A549 (cell line): ENCODE data around the gene KCNA5. TPM values are rescaled to one million over a fixed set of nuclear protein-coding genes. Genes with fewer than 3 reads are reported as not detected.

Source experiments
- ATAC-seq, 2 experiments: fragments of 200-7000 bp in 1 of 2; fragments of >200 bp in 1 of 2; cut with Nextera tagmentation in 1 of 2; cut with Tn5 transposase in 1 of 2; 3 replicates each; pipeline versions ENCODE4 v1.8.0 to v1.9.1; 2018 to 2020; ENCODE audit warnings: mild to moderate bottlenecking in 1 of 2, moderate library complexity in 1 of 2
- CTCF ChIA-PET: fragments of 300-600 bp; sonication (Branson Sonifier 250); formaldehyde crosslinking; extraction: SDS; loops from one replicate; lab custom pipeline; 2021; ENCODE audit warnings: antibody characterized with exemption, inconsistent platforms; lab: Yijun Ruan, JAX
- POLR2A ChIA-PET: fragments of 350-600 bp; formaldehyde crosslinking; extraction: SDS; loops from one replicate; lab custom pipeline; 2021; ENCODE audit warnings: antibody characterized with exemption, inconsistent platforms; lab: Yijun Ruan, JAX
- DNase-seq, 2 experiments: peaks; one replicate each; pipeline versions ENCODE4 v3.0.0 to v3.0.0-alpha.2; 2011 to 2016; ENCODE audit warnings: low read depth in 1 of 2, low spot score in 1 of 2
- FAIRE-seq: peaks from 2 replicates; lab custom pipeline; 2011; peaks lifted over from hg19 to GRCh38; lab: Jason Lieb, UNC
- H3K27ac ChIP-seq, 2 experiments: fragments of >200 bp; sonication (Bioruptor Twin); formaldehyde crosslinking; 3 replicates each; pipeline ENCODE4 v1.5.1; 2016 to 2017
- H3K4me1 ChIP-seq: fragments of >200 bp; sonication (Bioruptor Twin); formaldehyde crosslinking; 3 replicates; pipeline ENCODE4 v1.6.1; 2016
- H3K4me2 ChIP-seq: fragments of >200 bp; sonication (Bioruptor Twin); formaldehyde crosslinking; 3 replicates; pipeline ENCODE4 v1.6.1; 2016
- H3K4me3 ChIP-seq: fragments of >200 bp; sonication (Bioruptor Twin); formaldehyde crosslinking; 3 replicates; pipeline ENCODE4 v1.5.1; 2016
- H3K9me3 ChIP-seq: fragments of >200 bp; sonication (Bioruptor Twin); formaldehyde crosslinking; 3 replicates; pipeline ENCODE4 v1.6.1; 2016
- CHD4 ChIP-seq: fragments of 200-600 bp; sonication (generic); IDR thresholded peaks from 2 replicates; pipeline ENCODE4 v1.6.1; 2016; ENCODE audit warnings: antibody characterized with exemption, mild to moderate bottlenecking, borderline replicate concordance
- EHMT2 ChIP-seq: fragments of 200-600 bp; sonication (generic); IDR thresholded peaks from 2 replicates; pipeline ENCODE4 v1.6.1; 2016; ENCODE audit warnings: antibody characterized with exemption, low read depth, mild to moderate bottlenecking, moderate library complexity
- FOSB ChIP-seq: fragments of 250-450 bp; sonication (Bioruptor Pico); IDR thresholded peaks from 2 replicates; pipeline ENCODE4 v1.5.0; 2020; ENCODE audit warnings: mild to moderate bottlenecking, moderate library complexity
- HDAC2 ChIP-seq: fragments of 200-600 bp; sonication (generic); IDR thresholded peaks from 2 replicates; pipeline ENCODE4 v1.6.1; 2016
- JUN ChIP-seq, 2 experiments: fragments of >200 bp; sonication (Bioruptor Twin); formaldehyde crosslinking; IDR thresholded peaks; 2 replicates in 1 of 2; 3 replicates in 1 of 2; pipeline ENCODE4 v1.6.1; 2016 to 2017
- JUNB ChIP-seq: fragments of >200 bp; sonication (Bioruptor Twin); formaldehyde crosslinking; IDR thresholded peaks from 2 replicates; pipeline ENCODE4 v1.6.1; 2016
- KDM1A ChIP-seq: fragments of 200-600 bp; sonication (generic); IDR thresholded peaks from 2 replicates; pipeline ENCODE4 v1.6.1; 2016; ENCODE audit warnings: low read depth, mild to moderate bottlenecking
- MAZ ChIP-seq: fragments of 150-350 bp; IDR thresholded peaks from 2 replicates; pipeline ENCODE4 v1.6.1; 2014; ENCODE audit warnings: antibody characterized with exemption, low read depth, low read length, borderline replicate concordance
- MYC ChIP-seq: IDR thresholded peaks from 2 replicates; pipeline ENCODE4 v1.6.1; 2012; ENCODE audit warnings: mild to moderate bottlenecking, inconsistent platforms, low read length, improper control_type of control experiment, borderline replicate concordance
- NFE2L2 ChIP-seq: fragments of 150-350 bp; conservative IDR thresholded peaks from 2 replicates; pipeline ENCODE4 v1.6.1; 2014; ENCODE audit warnings: low read length
- NPAS2 ChIP-seq: fragments of 250-450 bp; sonication (Bioruptor Pico); IDR thresholded peaks from 2 replicates; pipeline ENCODE4 v1.8.0; 2022; ENCODE audit warnings: mild to moderate bottlenecking, moderate library complexity, borderline replicate concordance
- POLR2A ChIP-seq: IDR thresholded peaks from 2 replicates; pipeline ENCODE4 v1.6.1; 2012; ENCODE audit warnings: mild to moderate bottlenecking, low read length
- POLR2AphosphoS2 ChIP-seq: conservative IDR thresholded peaks from 2 replicates; pipeline ENCODE4 v1.6.1; 2012; ENCODE audit warnings: low read length, improper control_type of control experiment, inconsistent platforms
- RARB ChIP-seq: fragments of 250-450 bp; sonication (Bioruptor Pico); IDR thresholded peaks from 2 replicates; pipeline ENCODE4 v1.8.0; 2021; ENCODE audit warnings: mild to moderate bottlenecking, moderate library complexity
- RFX5 ChIP-seq: fragments of 450-650 bp; IDR thresholded peaks from 2 replicates; pipeline ENCODE4 v1.7.1; 2014; ENCODE audit warnings: antibody characterized with exemption, mild to moderate bottlenecking, moderate library complexity
- RNF2 ChIP-seq: fragments of 200-600 bp; sonication (generic); IDR thresholded peaks from 2 replicates; pipeline ENCODE4 v1.6.1; 2016; ENCODE audit warnings: low read depth, mild to moderate bottlenecking, antibody characterized with exemption, moderate library complexity, borderline replicate concordance
- SREBF2 ChIP-seq: fragments of 450-650 bp; IDR thresholded peaks from 2 replicates; pipeline ENCODE4 v1.6.1; 2014; ENCODE audit warnings: mild to moderate bottlenecking, moderate library complexity
- ZFP36 ChIP-seq: fragments of 450-650 bp; IDR thresholded peaks from 2 replicates; pipeline ENCODE4 v1.6.1; 2014; ENCODE audit warnings: borderline replicate concordance; ENCODE audit not compliant: partially characterized antibody
- ZNF302 ChIP-seq: fragments of 250-450 bp; sonication (Bioruptor Pico); IDR thresholded peaks from 2 replicates; pipeline ENCODE4 v1.9.0; 2021; ENCODE audit warnings: inconsistent platforms, mild to moderate bottlenecking, moderate library complexity
- ZSCAN20 ChIP-seq: fragments of 250-450 bp; sonication (Bioruptor Pico); IDR thresholded peaks from 2 replicates; pipeline ENCODE4 v1.8.0; 2022; ENCODE audit warnings: mild to moderate bottlenecking, moderate library complexity
- WGBS: methylation state at CpG from one replicate; pipeline ENCODE4 v1.1.6; 2017; ENCODE audit errors: missing lambda C conversion rate; 5-methylcytosine and 5-hydroxymethylcytosine counted together
- polyA minus RNA-seq: library from RNA; depleted of rRNA, polyadenylated mRNA; stranded (reverse); fragments of >200 nt; gene quantifications from 2 replicates; pipeline ENCODE4 v1.2.3, GENCODE V29; 2011; rRNA and poly(A)+ RNA removed
- polyA plus RNA-seq, 4 experiments: library from polyadenylated mRNA; depleted of rRNA in 3 of 4; stranded (reverse); fragments of >200 nt; fragmentation: RNase III in 1 of 4; extraction: RNeasy Plus Mini Kit Qiagen cat#74134 plus additional on column Dnase treatment in 1 of 4; gene quantifications; 2 replicates in 3 of 4; 3 replicates in 1 of 4; pipeline ENCODE4 v1.2.3, GENCODE V29; 2011 to 2017
- TF ChIP-seq, protein P1 (sequence below): fragments of >200 bp; sonication (Bioruptor Twin); formaldehyde crosslinking; IDR thresholded peaks from 3 replicates; pipeline ENCODE4 v1.6.1; 2016
- TF ChIP-seq, protein P2 (sequence below): fragments of 450-650 bp; IDR thresholded peaks from 2 replicates; pipeline ENCODE4 v1.6.1; 2014; ENCODE audit warnings: antibody characterized with exemption
- TF ChIP-seq, protein P3 (sequence below): fragments of 250-450 bp; sonication (Bioruptor Pico); IDR thresholded peaks from 2 replicates; pipeline ENCODE4 v1.5.0; 2020; ENCODE audit warnings: low read depth, mild to moderate bottlenecking, moderate library complexity
- TF ChIP-seq, protein P4 (sequence below): fragments of 150-350 bp; IDR thresholded peaks from 2 replicates; pipeline ENCODE4 v1.6.1; 2014; ENCODE audit warnings: low read depth, mild to moderate bottlenecking, low read length

The KCNA5 gene
- polyA plus RNA-seq (2011; rRNA removed): not detected in 2 replicates
- polyA plus RNA-seq (2012; cell fraction: cytosol; rRNA removed): not detected in 2 replicates
- polyA plus RNA-seq (2012; cell fraction: nucleus; rRNA removed): not detected in 2 replicates
- not detected in 3 replicates for polyA plus RNA-seq (2017; fragmentation: RNase III; extraction: RNeasy Plus Mini Kit Qiagen cat#74134 plus additional on column Dnase treatment)
- not detected in 2 replicates for polyA minus RNA-seq

DNA sequence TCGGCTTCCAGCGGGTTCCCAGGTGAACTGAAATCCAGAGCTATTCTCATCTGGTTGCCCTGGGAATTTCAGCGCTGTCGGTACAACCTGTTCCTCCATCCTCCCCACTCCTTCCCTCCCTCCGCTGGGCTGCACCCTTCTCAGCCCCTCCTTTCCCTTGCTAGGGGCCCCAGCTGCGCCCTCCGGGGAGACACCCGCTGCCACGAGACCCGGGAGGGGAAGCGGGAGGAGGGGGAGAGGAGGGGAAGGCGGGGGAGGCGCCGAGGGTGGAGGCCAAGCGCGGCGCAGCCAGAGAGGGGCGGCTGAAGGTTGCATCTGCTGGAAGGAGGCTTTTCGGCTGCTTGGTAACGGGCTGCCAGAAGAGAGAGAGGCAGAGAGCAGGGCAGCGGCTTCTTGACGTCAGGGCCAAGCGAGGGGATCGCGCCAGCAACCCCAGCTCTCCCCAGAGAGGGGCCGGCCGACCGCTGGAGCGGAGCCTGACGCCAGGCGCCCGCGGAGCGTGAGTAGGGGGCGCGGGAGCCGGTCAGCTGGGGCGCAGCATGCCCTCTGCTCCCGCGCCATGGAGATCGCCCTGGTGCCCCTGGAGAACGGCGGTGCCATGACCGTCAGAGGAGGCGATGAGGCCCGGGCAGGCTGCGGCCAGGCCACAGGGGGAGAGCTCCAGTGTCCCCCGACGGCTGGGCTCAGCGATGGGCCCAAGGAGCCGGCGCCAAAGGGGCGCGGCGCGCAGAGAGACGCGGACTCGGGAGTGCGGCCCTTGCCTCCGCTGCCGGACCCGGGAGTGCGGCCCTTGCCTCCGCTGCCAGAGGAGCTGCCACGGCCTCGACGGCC is at the start of gene KCNA5:
Gene KCNA5, plus strand, starts transcription at position 291 of the 831 bp plus-strand sequence. Its CDS starts 269 bp downstream, at position 560.
- no peak within 1 kb of the TSS for H3K4me2 ChIP-seq
- no peaks in the 10 kb centered on the region for H3K4me1 ChIP-seq
- ATAC-seq (no peak; a peak in 1 of 6 replicates), DNase-seq (no peak)
- POLR2A ChIA-PET: no interaction called here
- 45% methylated on average over 60 of the region's 68 CpGs for WGBS
- no peaks in the 10 kb centered on the region for H3K9me3 ChIP-seq
- TF ChIP-seq RNF2: no peak
- no peak for TF ChIP-seq POLR2AphosphoS2
- TF ChIP-seq ZNF302: no peak
- TF ChIP-seq ZFP36: no peak
- no peak for TF ChIP-seq SREBF2
- TF ChIP-seq, protein P1, sequence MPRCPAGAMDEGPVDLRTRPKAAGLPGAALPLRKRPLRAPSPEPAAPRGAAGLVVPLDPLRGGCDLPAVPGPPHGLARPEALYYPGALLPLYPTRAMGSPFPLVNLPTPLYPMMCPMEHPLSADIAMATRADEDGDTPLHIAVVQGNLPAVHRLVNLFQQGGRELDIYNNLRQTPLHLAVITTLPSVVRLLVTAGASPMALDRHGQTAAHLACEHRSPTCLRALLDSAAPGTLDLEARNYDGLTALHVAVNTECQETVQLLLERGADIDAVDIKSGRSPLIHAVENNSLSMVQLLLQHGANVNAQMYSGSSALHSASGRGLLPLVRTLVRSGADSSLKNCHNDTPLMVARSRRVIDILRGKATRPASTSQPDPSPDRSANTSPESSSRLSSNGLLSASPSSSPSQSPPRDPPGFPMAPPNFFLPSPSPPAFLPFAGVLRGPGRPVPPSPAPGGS: no peak
- TF ChIP-seq, all 56 proteins: peak for 0
- CTCF ChIA-PET: no interaction called here
- Histone ChIP-seq H3K4me3 (no peak within 1 kb of the TSS), H3K27ac (no peak within 1 kb of the TSS)
- FAIRE-seq: no peak

DNA sequence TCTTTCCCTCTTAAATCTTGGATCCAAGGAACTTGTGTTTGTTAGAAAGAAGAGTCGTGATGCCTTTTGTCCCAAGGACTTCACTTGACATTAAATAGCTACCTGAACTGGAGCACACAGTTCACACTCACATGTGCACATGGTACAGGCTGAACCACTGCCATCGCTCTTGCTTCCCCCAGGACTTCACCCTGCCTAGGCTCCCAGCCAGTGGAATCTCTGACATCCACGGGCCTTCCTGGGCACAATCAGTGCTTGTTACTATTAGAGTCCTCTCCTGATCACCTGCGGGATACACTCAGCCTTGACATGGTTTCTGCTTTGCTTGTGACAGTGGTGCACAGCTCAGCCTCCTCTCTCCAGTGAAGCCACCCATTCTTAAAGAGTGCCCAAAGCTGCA is 49.1 kb upstream of the KCNA5 start:
- POLR2A ChIA-PET: no interaction called here
- no peak for ATAC-seq

More for the DNA sequence above, 49.1 kb upstream of the KCNA5 start:
- Histone ChIP-seq H3K4me2 (no peak overlapping the region), H3K4me3 (no peak overlapping the region), H3K27ac (no peak overlapping the region)
- DNase-seq (no peak), FAIRE-seq (no peak)
- CTCF ChIA-PET: interaction anchor here (1.0 to 19.1 kb wide), 4 partner anchors 11 to 137 kb away, joined by 3 to 157 read pairs (median 4); no protein-coding TSS in a partner anchor
- WGBS: 2% methylated on average over 4 of the region's 4 CpGs
- TF ChIP-seq, protein P2, sequence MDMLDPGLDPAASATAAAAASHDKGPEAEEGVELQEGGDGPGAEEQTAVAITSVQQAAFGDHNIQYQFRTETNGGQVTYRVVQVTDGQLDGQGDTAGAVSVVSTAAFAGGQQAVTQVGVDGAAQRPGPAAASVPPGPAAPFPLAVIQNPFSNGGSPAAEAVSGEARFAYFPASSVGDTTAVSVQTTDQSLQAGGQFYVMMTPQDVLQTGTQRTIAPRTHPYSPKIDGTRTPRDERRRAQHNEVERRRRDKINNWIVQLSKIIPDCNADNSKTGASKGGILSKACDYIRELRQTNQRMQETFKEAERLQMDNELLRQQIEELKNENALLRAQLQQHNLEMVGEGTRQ: no peak
- TF ChIP-seq NPAS2 (CRISPR knock-in tag) (no peak), MYC (no peak), JUNB (no peak), JUN (IDR thresholded peaks at IDR 0.05) (no peak), POLR2A (no peak), POLR2AphosphoS2 (no peak), NFE2L2 (no peak), HDAC2 (no peak), RFX5 (no peak), MAZ (no peak), KDM1A (no peak), EHMT2 (no peak), CHD4 (no peak), ZSCAN20 (CRISPR knock-in tag) (no peak), FOSB (CRISPR knock-in tag) (no peak), RARB (CRISPR knock-in tag) (no peak)
- TF ChIP-seq, protein P3, sequence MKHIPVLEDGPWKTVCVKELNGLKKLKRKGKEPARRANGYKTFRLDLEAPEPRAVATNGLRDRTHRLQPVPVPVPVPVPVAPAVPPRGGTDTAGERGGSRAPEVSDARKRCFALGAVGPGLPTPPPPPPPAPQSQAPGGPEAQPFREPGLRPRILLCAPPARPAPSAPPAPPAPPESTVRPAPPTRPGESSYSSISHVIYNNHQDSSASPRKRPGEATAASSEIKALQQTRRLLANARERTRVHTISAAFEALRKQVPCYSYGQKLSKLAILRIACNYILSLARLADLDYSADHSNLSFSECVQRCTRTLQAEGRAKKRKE (CRISPR knock-in tag): no peak
- TF ChIP-seq, protein P4, sequence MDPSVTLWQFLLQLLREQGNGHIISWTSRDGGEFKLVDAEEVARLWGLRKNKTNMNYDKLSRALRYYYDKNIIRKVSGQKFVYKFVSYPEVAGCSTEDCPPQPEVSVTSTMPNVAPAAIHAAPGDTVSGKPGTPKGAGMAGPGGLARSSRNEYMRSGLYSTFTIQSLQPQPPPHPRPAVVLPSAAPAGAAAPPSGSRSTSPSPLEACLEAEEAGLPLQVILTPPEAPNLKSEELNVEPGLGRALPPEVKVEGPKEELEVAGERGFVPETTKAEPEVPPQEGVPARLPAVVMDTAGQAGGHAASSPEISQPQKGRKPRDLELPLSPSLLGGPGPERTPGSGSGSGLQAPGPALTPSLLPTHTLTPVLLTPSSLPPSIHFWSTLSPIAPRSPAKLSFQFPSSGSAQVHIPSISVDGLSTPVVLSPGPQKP: no peak
- TF ChIP-seq, all 56 proteins: peak for 0
- Histone ChIP-seq H3K9me3 (no peaks in the 10 kb centered on the region), H3K4me1 (0 out of 3 replicates have a peak, but pooled peaks cover 5% of the 10 kb centered on the region)
